GM12878 (cell line): ENCODE results near the gene PPP1R2. TPM values are rescaled to one million over a fixed set of nuclear protein-coding genes. Genes with fewer than 3 reads are reported as not detected.

ENCODE experiments used
- ATAC-seq: fragments of 200-7000 bp; cut with Tn5 transposase; 3 replicates; pipeline ENCODE4 v1.9.1; 2020; ENCODE audit warnings: mild to moderate bottlenecking, moderate library complexity
- BruUV-seq: library from RNA; stranded (reverse); fragments of 400-500 nt; replicated peaks from 2 replicates; lab custom pipeline; 2021; lab: Mats Ljungman, UMichigan
- CTCF ChIA-PET: fragments of 300-600 bp; sonication (Branson Sonifier 250); formaldehyde crosslinking; extraction: SDS; loops from one replicate; lab custom pipeline; 2021; ENCODE audit warnings: inconsistent platforms; lab: Yijun Ruan, JAX
- POLR2A ChIA-PET: fragments of 350-600 bp; formaldehyde crosslinking; extraction: SDS; loops from one replicate; lab custom pipeline; 2021; ENCODE audit warnings: inconsistent platforms; lab: Charles Lee
- RAD21 ChIA-PET: fragments of 300-600 bp; sonication (Branson Sonifier 250); formaldehyde crosslinking; loops from one replicate; lab custom pipeline; 2023; ENCODE audit warnings: antibody characterized with exemption; ENCODE audit not compliant: unreplicated experiment; lab: Charles Lee
- SMC1A ChIA-PET: fragments of 300-600 bp; sonication (Branson Sonifier 250); formaldehyde crosslinking; loops from one replicate; lab custom pipeline; 2023; ENCODE audit not compliant: unreplicated experiment, uncharacterized antibody; lab: Charles Lee
- DNase-seq: peaks from one replicate; pipeline ENCODE4 v3.0.0-alpha.2; 2011; ENCODE audit warnings: low read depth, low spot score
- FAIRE-seq: peaks from 3 replicates; lab custom pipeline; 2011; peaks lifted over from hg19 to GRCh38; lab: Jason Lieb, UNC
- H2AFZ ChIP-seq: 2 replicates; pipeline ENCODE4 v1.6.0; 2011; ENCODE audit warnings: low read depth, low read length, control low read depth; ENCODE audit not compliant: control insufficient read depth
- H3K27ac ChIP-seq: 2 replicates; pipeline ENCODE4 v1.5.1; 2011; ENCODE audit warnings: control low read depth; ENCODE audit not compliant: control insufficient read depth, insufficient read depth
- H3K27me3 ChIP-seq, 2 experiments: replicated peaks in 1 of 2; 2 replicates each; pipeline versions ENCODE4 v1.6.0 to v1.6.1; 2011; ENCODE audit warnings: low read length in 1 of 2; ENCODE audit not compliant: control insufficient read depth in 2 of 2, insufficient read depth in 2 of 2
- H3K36me3 ChIP-seq, 2 experiments: 2 replicates each; pipeline ENCODE4 v1.5.1; 2011; ENCODE audit warnings: low read length in 1 of 2; ENCODE audit not compliant: control insufficient read depth in 2 of 2, insufficient read depth in 2 of 2
- H3K4me1 ChIP-seq: 2 replicates; pipeline ENCODE4 v1.6.1; 2011; ENCODE audit warnings: mild to moderate bottlenecking, low read length, moderate library complexity, mixed read lengths; ENCODE audit not compliant: control insufficient read depth, insufficient read depth
- H3K4me2 ChIP-seq: 2 replicates; pipeline ENCODE4 v1.6.0; 2011; ENCODE audit warnings: control low read depth; ENCODE audit not compliant: control insufficient read depth, insufficient read depth
- H3K4me3 ChIP-seq: fragments of 200-600 bp; sonication (generic); 2 replicates; pipeline ENCODE4 v1.5.1; 2016
- H3K79me2 ChIP-seq: 2 replicates; pipeline ENCODE4 v1.6.0; 2011; ENCODE audit warnings: low read length; ENCODE audit not compliant: control insufficient read depth, insufficient read depth
- H3K9ac ChIP-seq: 2 replicates; pipeline ENCODE4 v1.8.0; 2011; ENCODE audit warnings: low read length, control low read depth, mixed read lengths; ENCODE audit not compliant: control insufficient read depth, insufficient read depth
- H3K9me3 ChIP-seq: replicated peaks from 3 replicates; pipeline ENCODE4 v1.5.1; 2011; ENCODE audit warnings: mild to moderate bottlenecking, low read length; ENCODE audit not compliant: control insufficient read depth, insufficient read depth
- H4K20me1 ChIP-seq: 2 replicates; pipeline ENCODE4 v1.6.0; 2011; ENCODE audit not compliant: control insufficient read depth, insufficient read depth
- ATF7 ChIP-seq: fragments of 450-650 bp; IDR thresholded peaks from 2 replicates; pipeline ENCODE4 v1.6.1; 2016; ENCODE audit warnings: low read depth, mild to moderate bottlenecking
- EED ChIP-seq: sonication (generic); IDR thresholded peaks from 2 replicates; pipeline ENCODE4 v1.6.1; 2016; ENCODE audit warnings: antibody characterized with exemption, low read depth
- EGR1 ChIP-seq, 2 experiments: IDR thresholded peaks; 1 replicate in 1 of 2; 2 replicates in 1 of 2; pipeline ENCODE4 v1.6.1; 2011 to 2012; ENCODE audit warnings: low read depth in 2 of 2, low read length in 2 of 2, borderline replicate concordance in 1 of 2, mild to moderate bottlenecking in 1 of 2, moderate library complexity in 1 of 2
- KLF5 ChIP-seq: fragments of 450-650 bp; IDR thresholded peaks from 2 replicates; pipeline ENCODE4 v1.6.1; 2014; ENCODE audit warnings: mild to moderate bottlenecking; ENCODE audit not compliant: partially characterized antibody
- POLR2AphosphoS5 ChIP-seq: IDR thresholded peaks from 2 replicates; pipeline ENCODE4 v1.6.1; 2011; ENCODE audit warnings: mild to moderate bottlenecking, low read length, inconsistent platforms
- SMAD5 ChIP-seq: IDR thresholded peaks from 2 replicates; pipeline ENCODE4 v1.6.1; 2016; ENCODE audit warnings: antibody characterized with exemption, low read depth
- ZSCAN29 ChIP-seq: fragments of 450-650 bp; IDR thresholded peaks from 2 replicates; pipeline ENCODE4 v1.6.1; 2017; ENCODE audit warnings: mild to moderate bottlenecking, moderate library complexity
- WGBS: methylation state at CpG from one replicate; pipeline ENCODE4 v1.1.6; 2016; ENCODE audit warnings: low lambda C conversion rate; ENCODE audit not compliant: insufficient replicate concordance, insufficient coverage; ENCODE audit errors: missing lambda C conversion rate; 5-methylcytosine and 5-hydroxymethylcytosine counted together
- in situ Hi-C: fragments of 300-500 bp; cut with MboI; formaldehyde crosslinking; loops from 9 replicates; pipeline ENCODE4 v1.14.3; 2018; ENCODE audit warnings: mixed read lengths
- intact Hi-C: fragments of 100-400 bp; cut with micrococcal nuclease; formaldehyde crosslinking; loops from one replicate; pipeline ENCODE4 v1.14.2; 2022; ENCODE audit not compliant: unreplicated experiment
- polyA plus RNA-seq, 11 experiments: library from polyadenylated mRNA; depleted of rRNA in 4 of 11; unstranded in 6 of 11; stranded (reverse) in 5 of 11; fragments of >200 nt; fragmentation: Nextera tagmentation in 4 of 11; fragmentation: Illumina TruSeq in 1 of 11; extraction: Ambion mirVana in 4 of 11; extraction: Trizol in 1 of 11; gene quantifications; 1 replicate in 1 of 11; 2 replicates in 10 of 11; pipeline versions ENCODE4 v1.2.1 to v1.2.3, GENCODE V29; 2011 to 2016; ENCODE audit warnings: inconsistent platforms in 2 of 11, missing spikeins in 2 of 11, low read depth in 1 of 11
- total RNA-seq, 4 experiments: library from RNA; depleted of rRNA in 3 of 4; stranded (reverse); fragments of >200 nt in 3 of 4; fragmentation: Illumina TruSeq in 1 of 4; extraction: Trizol in 1 of 4; gene quantifications; 2 replicates each; pipeline versions ENCODE4 v1.2.1 to v1.2.3, GENCODE V29; 2013 to 2021
- TF ChIP-seq, protein P1 (sequence below): IDR thresholded peaks from 2 replicates; pipeline ENCODE4 v1.6.1; 2012; ENCODE audit warnings: low read depth, low read length, improper control_type of control experiment

PPP1R2 gene
- total and polyA plus RNA-seq, 10 of the 15 experiments (the other 5 are each of a cell fraction or from before 2014, with no cell fraction given): 10.5 to 116 (median 46.9) TPM

DNA sequence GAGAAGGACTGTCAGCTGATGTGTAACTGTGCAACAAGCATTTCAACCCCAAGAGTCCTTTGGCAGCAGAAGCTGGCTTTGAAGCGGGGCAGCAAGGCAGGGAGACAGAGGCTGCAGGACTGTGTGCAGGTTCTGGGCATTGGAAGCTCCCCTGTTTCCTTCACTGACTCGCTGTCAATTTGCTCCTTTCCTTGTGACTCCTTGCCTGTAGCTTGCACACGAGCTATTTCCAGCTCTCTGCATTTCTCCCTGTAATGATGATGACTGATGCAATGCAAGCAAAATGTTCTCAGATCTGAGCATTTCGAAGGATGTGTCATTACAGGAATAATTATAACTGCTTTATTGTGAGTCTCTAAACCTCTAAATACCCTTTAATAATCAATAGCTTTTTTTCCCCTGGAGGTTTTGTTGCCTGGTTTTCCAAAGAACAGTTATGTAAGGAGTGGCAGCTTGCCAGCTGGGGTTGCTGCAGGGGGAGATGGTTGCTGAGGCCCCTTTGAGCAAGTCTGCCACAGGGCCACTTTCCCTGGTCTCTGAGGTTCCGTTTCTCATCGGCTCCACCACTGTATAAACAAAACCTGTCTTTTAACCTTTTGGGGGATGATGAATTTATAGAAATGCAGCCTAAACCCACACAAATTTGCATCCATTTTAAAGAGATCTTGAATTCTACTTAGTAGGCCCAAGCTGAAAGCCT lies 37.8 kb upstream of the PPP1R2 start:
- H4K20me1 ChIP-seq: no peaks in the 10 kb centered on the region
- RAD21 ChIA-PET: no interaction called here
- in situ Hi-C loops: no loop called here
- no peaks in the 10 kb centered on the region for H3K4me1 ChIP-seq
- intact Hi-C loops: no loop called here
- BruUV-seq: no TSS peak
- TF ChIP-seq SMAD5 (no peak), POLR2AphosphoS5 (no peak), EED (no peak), KLF5 (no peak), ZSCAN29 (no peak), EGR1 (IDR thresholded peaks at IDR 0.05; ENCODE audit: borderline replicate concordance in 1 of 2, low read depth in 2 of 2, low read length in 2 of 2) (no peak), ATF7 (no peak)
- TF ChIP-seq, protein P1, sequence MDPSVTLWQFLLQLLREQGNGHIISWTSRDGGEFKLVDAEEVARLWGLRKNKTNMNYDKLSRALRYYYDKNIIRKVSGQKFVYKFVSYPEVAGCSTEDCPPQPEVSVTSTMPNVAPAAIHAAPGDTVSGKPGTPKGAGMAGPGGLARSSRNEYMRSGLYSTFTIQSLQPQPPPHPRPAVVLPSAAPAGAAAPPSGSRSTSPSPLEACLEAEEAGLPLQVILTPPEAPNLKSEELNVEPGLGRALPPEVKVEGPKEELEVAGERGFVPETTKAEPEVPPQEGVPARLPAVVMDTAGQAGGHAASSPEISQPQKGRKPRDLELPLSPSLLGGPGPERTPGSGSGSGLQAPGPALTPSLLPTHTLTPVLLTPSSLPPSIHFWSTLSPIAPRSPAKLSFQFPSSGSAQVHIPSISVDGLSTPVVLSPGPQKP: no peak
- no peaks in the 10 kb centered on the region for H3K27me3 ChIP-seq
- FAIRE-seq: no peak
- H3K9me3 ChIP-seq: no peaks in the 10 kb centered on the region
- no peak for ATAC-seq
- 39% methylated on average over 6 of the region's 6 CpGs for WGBS
- no peak overlapping the region for H2AFZ ChIP-seq
- H3K36me3 ChIP-seq: no peaks in the 10 kb centered on the region
- no peak overlapping the region for H3K4me3 ChIP-seq
- CTCF ChIA-PET: interaction anchor here (0.8 to 1.1 kb wide), 2 partner anchors 15 to 127 kb away, joined by 3 read pairs; no protein-coding TSS in a partner anchor
- POLR2A ChIA-PET: interaction anchor here (1.2 kb wide), 1 partner anchor 15 kb away, joined by 4 read pairs; no protein-coding TSS in a partner anchor
- DNase-seq: no peak
- H3K79me2 ChIP-seq: no peaks in the 10 kb centered on the region
- no peak overlapping the region for H3K4me2 ChIP-seq
- no peak overlapping the region for H3K9ac ChIP-seq
- H3K27ac ChIP-seq: no peak overlapping the region
- SMC1A ChIA-PET: no interaction called here
